GM21381 (cell line): ENCODE data around the gene HOXB2.

ENCODE experiments used
- ATAC-seq: cut with Tn5 transposase; IDR thresholded peaks from one replicate; pipeline ENCODE4 v1.9.1; 2021; ENCODE audit warnings: mild to moderate bottlenecking, moderate library complexity; ENCODE audit not compliant: unreplicated experiment

HOXB2 gene

DNA sequence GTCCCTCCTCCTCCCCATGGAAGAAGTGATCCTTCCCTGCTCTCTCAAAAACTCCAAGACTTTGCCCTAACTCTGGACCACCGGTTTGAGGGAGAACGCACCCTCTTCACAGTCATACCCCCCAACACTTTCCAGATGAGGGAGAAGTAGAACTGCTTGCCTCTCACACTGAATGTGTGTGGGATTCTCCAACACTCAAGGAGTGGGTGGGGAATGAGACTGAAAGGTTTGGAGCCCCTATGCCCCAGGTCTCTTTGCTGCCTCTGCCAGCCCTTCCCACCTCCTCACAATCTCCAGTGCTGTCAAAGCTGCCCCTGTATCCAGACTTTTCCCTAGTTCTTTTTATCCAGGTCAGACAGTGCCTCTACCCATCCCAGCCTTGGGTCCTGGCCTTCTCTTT, 21.8 kb upstream of the HOXB2 start:
- ATAC-seq = no peak

DNA sequence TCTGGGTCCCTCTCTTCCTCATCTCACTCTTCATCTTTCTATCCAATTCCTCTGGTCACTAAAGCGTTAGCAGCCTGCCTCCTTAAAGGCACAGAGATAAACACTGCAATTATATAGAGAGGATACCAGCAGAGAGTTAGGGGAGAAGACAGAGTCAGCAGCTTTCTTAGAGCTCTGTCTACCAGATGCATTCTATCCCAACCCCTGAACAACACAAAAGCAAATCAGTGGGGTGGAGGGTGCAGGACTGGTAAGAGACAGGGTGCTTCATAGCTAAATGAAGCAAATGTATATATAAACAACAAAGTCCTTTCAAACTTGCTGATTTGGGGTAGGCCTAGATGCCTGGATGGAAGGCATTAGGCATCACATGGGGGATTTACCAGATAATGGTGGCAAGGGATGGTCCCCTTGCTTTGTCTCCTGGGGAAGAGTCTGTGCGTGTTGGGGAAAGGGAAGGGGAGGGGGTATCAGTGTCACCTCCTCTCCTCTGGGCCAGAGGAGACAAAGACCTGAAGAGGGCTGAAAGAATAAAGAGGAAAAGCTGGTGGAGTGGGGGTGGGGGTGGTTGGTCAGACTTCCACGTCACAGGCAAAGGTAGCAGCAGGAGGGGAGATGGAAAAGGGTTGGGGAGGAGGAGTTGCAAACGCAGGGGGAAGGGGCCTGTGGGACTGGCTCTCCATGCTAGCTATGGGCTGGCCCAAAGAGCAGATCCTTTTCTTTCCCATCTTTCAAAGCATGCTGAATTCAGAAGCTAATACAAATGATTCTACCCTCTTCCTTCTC, 21.2 kb upstream of the HOXB2 start:
- ATAC-seq = no peak

DNA sequence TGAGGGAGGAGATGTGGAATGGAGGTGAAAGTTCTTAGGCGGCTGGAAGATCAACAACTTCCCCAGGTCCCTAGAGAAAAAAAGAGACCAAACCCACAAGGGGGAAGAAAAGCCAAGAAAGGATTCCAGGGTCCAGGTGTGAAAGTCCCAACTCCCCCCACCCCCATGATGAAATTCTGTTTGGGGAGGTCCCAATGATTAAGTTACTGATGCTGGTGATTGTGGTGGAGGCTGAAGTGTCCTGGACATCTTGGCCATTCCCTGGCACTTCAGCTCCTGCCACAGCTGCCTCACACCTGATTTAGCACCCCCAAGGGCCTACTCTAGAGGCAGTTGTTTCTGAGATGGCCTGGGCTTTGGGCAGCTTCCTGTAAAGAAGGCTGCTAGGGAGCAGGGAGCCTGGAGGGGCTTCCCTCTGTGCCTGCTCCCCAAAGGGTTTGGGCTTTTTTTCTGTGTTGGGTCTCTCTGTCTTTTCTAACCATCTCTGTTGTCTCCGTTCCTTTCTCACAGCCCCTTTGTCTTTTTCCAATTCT, 20.2 kb upstream of the HOXB2 start:
- ATAC-seq = no peak

DNA sequence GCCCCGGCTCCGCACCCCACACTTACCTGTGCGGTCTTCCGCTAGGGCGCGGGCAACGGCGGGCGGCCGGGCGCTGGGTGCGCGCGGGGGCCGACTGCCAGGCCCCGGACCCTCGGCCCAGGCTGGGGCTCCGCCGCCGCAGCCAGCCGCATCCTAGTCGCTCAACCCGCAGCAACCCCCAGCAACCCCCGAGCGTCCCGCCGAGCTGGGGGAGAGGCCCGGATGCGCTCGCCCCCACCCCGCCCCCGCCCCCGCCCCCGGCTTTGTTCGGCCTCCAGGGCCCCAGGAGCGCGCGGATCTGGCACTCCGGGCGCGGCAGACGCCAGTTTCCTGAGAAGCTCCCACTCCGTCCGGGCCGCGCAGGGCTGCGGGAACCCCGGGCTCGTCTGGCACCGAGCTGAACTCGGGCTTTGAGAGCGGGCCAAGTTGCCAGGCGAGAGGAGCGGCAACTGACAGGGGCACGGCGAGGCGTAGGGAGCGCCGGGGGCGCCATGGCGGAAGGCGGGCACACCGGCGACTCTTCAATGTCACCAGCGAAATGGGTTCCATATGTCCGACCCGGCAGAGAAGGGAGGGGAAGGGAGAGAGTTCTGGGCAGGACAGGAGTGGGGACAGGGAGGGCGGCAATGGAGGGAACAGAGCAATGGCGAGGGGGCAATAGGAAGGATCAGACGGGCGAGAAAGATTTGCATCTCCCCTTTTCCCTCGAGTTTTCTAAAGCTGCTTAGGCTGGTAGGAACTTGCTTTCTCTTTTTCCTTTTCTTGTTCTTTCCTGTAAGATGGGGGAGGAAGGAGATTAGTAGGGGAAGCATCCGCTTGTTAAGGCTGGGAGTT, 19.5 kb upstream of the HOXB2 start:
- ATAC-seq = no peak

DNA sequence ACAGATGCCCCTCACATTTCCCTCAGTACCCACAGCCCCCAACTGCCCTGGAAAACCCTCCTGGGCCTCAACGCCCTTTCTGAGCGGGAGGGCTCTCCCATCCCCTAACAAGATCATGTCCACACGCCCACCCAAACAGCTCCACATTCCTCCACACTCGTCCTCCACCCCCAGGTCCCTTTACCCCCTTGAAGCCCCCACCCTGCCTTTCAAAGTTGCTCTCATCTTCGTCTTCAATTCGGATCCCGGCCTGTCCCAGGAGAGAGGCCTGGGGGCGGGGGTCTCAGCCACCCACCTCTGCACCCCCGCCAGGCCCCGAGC, 18.9 kb upstream of the HOXB2 start:
- ATAC-seq = no peak

DNA sequence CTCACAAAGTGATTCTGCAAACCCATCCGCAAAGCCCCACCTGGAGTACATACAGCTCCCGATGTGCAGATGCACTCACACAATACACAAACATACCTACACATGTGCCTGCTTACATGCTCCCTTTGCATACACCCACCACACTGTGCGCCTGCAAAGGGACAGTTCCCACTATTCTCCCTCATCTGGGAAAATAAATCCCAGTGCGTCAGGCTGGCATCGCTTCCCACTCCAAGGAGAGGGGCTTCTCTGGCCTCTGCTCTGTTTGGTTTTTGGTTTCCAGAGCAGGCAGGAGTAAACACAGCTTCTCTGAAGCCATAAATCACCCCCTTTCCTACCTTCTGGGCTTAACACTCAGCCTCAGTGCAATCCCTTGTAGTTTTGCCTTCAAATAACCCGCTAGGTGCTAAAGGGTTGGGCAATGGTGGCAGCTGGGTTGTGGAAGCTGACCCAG, 18.5 kb upstream of the HOXB2 start:
- ATAC-seq = no peak

DNA sequence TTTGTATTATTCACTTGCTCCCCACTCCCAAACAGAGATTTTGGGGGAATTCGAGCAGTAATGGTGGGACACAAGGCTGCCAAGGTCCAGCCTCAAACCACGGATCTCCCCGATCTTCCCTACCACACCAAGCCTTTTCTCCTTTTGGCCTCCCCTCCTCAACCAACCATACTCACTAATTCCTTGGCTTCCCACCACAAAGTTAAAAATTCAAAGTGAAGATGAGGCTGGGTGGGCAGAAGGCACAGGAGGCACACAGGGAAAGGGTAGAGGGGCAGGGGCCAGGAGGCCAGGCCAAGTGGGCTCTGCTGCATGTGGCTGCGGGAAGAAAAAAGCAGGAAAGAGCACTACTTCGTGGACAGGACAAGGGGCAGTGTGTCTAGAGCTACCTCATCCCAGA, 18.0 kb upstream of the HOXB2 start:
- ATAC-seq = no peak

- peak; percentile 48 for ATAC-seq
Measured at GRCh38 chr17:48561884-48562810, 17.2 kb upstream of the HOXB2 start.

GRCh38 chr17:48559840-48560817, 15.2 kb upstream of the HOXB2 start:
- ATAC-seq = no peak

GRCh38 chr17:48559122-48559839, 14.4 kb upstream of the HOXB2 start:
- ATAC-seq = no peak

GRCh38 chr17:48558831-48559121, 13.9 kb upstream of the HOXB2 start:
- no peak for ATAC-seq

DNA sequence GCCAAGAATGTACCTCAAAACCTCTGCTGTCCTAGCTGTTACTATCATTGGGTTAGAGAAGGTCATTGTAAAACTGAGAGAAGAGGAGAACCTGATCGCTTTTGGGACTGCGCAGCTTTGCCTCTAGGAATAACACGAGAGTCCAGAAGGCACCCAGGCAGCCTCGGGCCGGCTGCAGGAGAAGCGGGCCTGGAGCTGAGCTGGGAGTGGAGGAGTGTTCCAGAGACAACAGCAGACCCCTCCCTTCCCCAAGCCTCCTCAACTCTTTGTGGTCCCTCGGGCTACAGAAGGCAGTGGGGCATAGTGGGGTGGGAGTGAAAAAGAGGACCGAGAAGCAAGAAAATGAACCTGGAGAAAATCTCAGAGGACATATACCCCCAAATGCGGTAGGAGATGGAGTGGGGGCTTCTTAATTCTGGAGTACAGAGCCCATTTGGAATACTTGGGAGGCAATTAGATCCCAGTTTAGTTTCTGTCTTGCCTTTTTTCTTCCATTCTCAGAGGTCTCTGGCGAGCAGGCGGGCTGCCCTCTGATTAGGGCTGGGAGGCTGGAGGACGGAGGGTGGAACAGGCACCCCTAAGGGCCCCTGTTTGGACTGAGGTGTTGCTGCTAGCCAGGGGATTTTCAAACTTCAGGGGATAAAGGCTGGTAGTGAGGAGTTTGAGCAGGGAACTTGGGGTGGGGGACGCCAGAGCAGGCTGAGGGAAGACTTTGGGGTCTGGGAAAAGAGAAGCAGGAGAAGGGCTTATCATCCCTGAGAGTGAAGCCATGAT, 13.3 kb upstream of the HOXB2 start:
- ATAC-seq = no peak

GRCh38 chr17:48556576-48557401, 11.9 kb upstream of the HOXB2 start:
- no peak for ATAC-seq

DNA sequence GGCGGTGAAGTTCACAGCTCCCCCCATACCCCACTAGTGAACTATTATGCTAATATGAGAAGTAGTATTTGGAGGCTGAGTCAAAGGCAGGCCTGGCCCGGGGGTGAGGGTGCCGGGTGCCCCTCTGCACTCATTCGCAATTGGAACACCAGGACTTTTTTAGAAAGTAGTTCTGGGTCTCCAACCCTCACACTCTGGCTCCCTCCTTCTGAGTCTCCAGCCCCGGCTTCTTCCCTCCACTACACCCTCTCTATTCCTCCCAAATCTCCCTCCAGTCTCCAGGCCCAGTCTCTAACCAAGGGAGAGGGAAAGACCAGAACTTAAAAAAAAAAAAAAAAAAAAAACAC, 11.3 kb upstream of the HOXB2 start:
- no peak for ATAC-seq

- ATAC-seq = no peak
Measured at GRCh38 chr17:48555258-48556228, 10.6 kb upstream of the HOXB2 start.

GRCh38 chr17:48554412-48555257, 9.7 kb upstream of the HOXB2 start:
- ATAC-seq = no peak
